Stimulated activated CD4-positive, alpha-beta T cell treated with anti-CD3 and anti-CD28 coated beads, Interleukin-1b, Interleukin-23, amount 100 ng/mL, for 1 hour (primary cell): ENCODE results near the gene G6PC3.

Experiments
- DNase-seq, 2 donors: peaks; one replicate each; pipeline ENCODE4 v3.0.0-alpha.2; 2020; ENCODE audit warnings: low read depth in 2 of 2

The G6PC3 gene

GRCh38 chr17:44121997-44122815 lies 51.7 kb downstream of the G6PC3 start:
- no peak for DNase-seq

GRCh38 chr17:44122816-44123355 lies 52.4 kb downstream of the G6PC3 start:
- DNase-seq, result no peak

GRCh38 chr17:44123356-44124117 lies 53.0 kb downstream of the G6PC3 start, which contains the start of gene HDAC5:
Gene HDAC5, minus strand, starts transcription at chr17:44123641. Its CDS starts 6,126 bp downstream, at chr17:44117515.
- DNase-seq, result peak; percentile 90 to 93

- no peak for DNase-seq
Observed at GRCh38 chr17:44124118-44124438, 53.5 kb downstream of the G6PC3 start.
